Motor neuron (in vitro differentiated cells): Measurements from ENCODE around the gene VWA1. TPM values are rescaled to one million over a fixed set of nuclear protein-coding genes. Genes with fewer than 3 reads are reported as not detected.
A peak's percentile ranks its signal among the peaks of the same experiment; 100 is the strongest.
"Not testable (repeated sequence)": the region's sequence is repeated elsewhere in the genome, so short reads cannot be mapped to it uniquely, and the experiment has no call there.

ENCODE experiments used
- ATAC-seq, 8 experiments: fragments of 200-7000 bp; cut with Tn5 transposase; replicated peaks in 6 of 8; 2 replicates each; pipeline ENCODE4 v1.8.0; 2021; ENCODE audit warnings: mild to moderate bottlenecking in 8 of 8, moderate library complexity in 8 of 8
- H3K27ac ChIP-seq, 2 donors: fragments of 250-450 bp; sonication (Bioruptor Pico); 2 replicates each; pipeline ENCODE4 v1.9.0; 2021; ENCODE audit warnings: antibody characterized with exemption in 2 of 2, mild to moderate bottlenecking in 2 of 2, moderate library complexity in 1 of 2
- H3K4me1 ChIP-seq, 2 donors: fragments of 250-450 bp; sonication (Bioruptor Pico); replicated peaks in 1 of 2; 2 replicates each; pipeline ENCODE4 v1.6.1; 2021; ENCODE audit warnings: antibody characterized with exemption in 2 of 2, mild to moderate bottlenecking in 2 of 2, moderate library complexity in 1 of 2
- H3K4me3 ChIP-seq, 5 donors: fragments of 250-450 bp; sonication (Bioruptor Pico); 2 replicates each; pipeline ENCODE4 v1.9.0; 2021; ENCODE audit warnings: antibody characterized with exemption in 5 of 5, mild to moderate bottlenecking in 5 of 5, moderate library complexity in 4 of 5
- WGBS, 10 experiments: fragments of 450-650 bp; shearing (Covaris generic); methylation state at CpG; one replicate each; pipeline ENCODE4 v1.0.0; 2022; 5-methylcytosine and 5-hydroxymethylcytosine counted together
- in situ Hi-C, 9 experiments: fragments of 400-800 bp; cut with MboI; loops; one replicate each; pipeline ENCODE4 v1.15.0; 2021; ENCODE audit warnings: low sequenced_read_pairs in 9 of 9, low pct_unique_long_range_greater_than_20kb in 2 of 9; ENCODE audit not compliant: unreplicated experiment in 9 of 9
- total RNA-seq, 8 experiments: library from RNA; unstranded; fragments of 300-600 nt; gene quantifications; 2 replicates each; pipeline versions ENCODE4 v1.2.3 to v1.2.4, GENCODE V29; 2022

Gene VWA1
- total RNA-seq, 8 experiments from 2014 or later = 0.51 to 19.5 (median 5.8) TPM

- peak within 1 kb of the TSS; percentile 83 to 95 for H3K27ac ChIP-seq
- WGBS, 10 experiments = 0% methylated on average over 4 to 14 of the region's 86 CpGs; no CpG with 5 or more reads in 5 of the 10 experiments
- ATAC-seq = peak; percentile 83 to 97 (median 96)
- in situ Hi-C loops = no loop called here
- H3K4me1 ChIP-seq = peaks cover 15 to 17% of the 10 kb centered on the region in 2 donors
- H3K4me3 ChIP-seq = peak within 1 kb of the TSS; percentile 72 to 99 (median 98)
Measured at GRCh38 chr1:1399187-1399871, 36.2 kb upstream of the VWA1 start, which contains the start of gene CCNL2. TSS of gene CCNL2 (minus strand) at chr1:1399335. CDS start at chr1:1399306, 29 bp downstream.

GRCh38 chr1:1399872-1400575 lies 35.5 kb upstream of the VWA1 start:
- 0 to 33% (median 4%) methylated on average over 1 to 31 of the region's 34 CpGs; no CpG with 5 or more reads in 3 of the 10 experiments for WGBS, 10 experiments
- peak overlapping the region; percentile 72 to 99 (median 98) for H3K4me3 ChIP-seq
- H3K4me1 ChIP-seq = peaks cover 15 to 17% of the 10 kb centered on the region in 2 donors
- peak overlapping the region; percentile 80 to 95 for H3K27ac ChIP-seq
- in situ Hi-C loops = no loop called here
- ATAC-seq = peak in 1 of 8 experiments; percentile 1

- WGBS, 10 experiments = 20 to 97% (median 88%) methylated on average over 1 to 18 of the region's 22 CpGs; no CpG with 5 or more reads in 2 of the 10 experiments
- in situ Hi-C loops = no loop called here
- peaks cover 18 to 21% of the 10 kb centered on the region in 2 donors for H3K4me1 ChIP-seq
- H3K4me3 ChIP-seq = peak overlapping the region; percentile 72 to 99 (median 98)
- no peak for ATAC-seq
- no peak overlapping the region for H3K27ac ChIP-seq
Measured at GRCh38 chr1:1400576-1401456, 34.7 kb upstream of the VWA1 start.

GRCh38 chr1:1401457-1402010 lies 34.0 kb upstream of the VWA1 start:
- H3K4me3 ChIP-seq = no peak overlapping the region
- no peak overlapping the region for H3K27ac ChIP-seq
- WGBS, 10 experiments = 96 to 100% methylated on average over 3 to 4 of the region's 7 CpGs; no CpG with 5 or more reads in 8 of the 10 experiments

GRCh38 chr1:1402072-1402900 lies 33.2 kb upstream of the VWA1 start:
- WGBS, 10 experiments = 79 to 100% (median 83%) methylated on average over 1 to 17 of the region's 20 CpGs; no CpG with 5 or more reads in 1 of the 10 experiments
- no peak for ATAC-seq
- H3K27ac ChIP-seq = no peak overlapping the region
- H3K4me1 ChIP-seq = peaks cover 24 to 27% of the 10 kb centered on the region in 2 donors
- in situ Hi-C loops = no loop called here
- no peak overlapping the region for H3K4me3 ChIP-seq

More at GRCh38 chr1:1401457-1402010, 34.0 kb upstream of the VWA1 start:
- no peak for ATAC-seq
- peaks cover 24 to 27% of the 10 kb centered on the region in 2 donors for H3K4me1 ChIP-seq
- in situ Hi-C loops = no loop called here

GRCh38 chr1:1402901-1403392 lies 32.5 kb upstream of the VWA1 start:
- H3K4me3 ChIP-seq, ATAC-seq, H3K27ac ChIP-seq, in situ Hi-C loops: not testable (repeated sequence)
- H3K4me1 ChIP-seq = peaks cover 21% of the 10 kb centered on the region in 2 donors
- 81 to 100% (median 98%) methylated on average over 1 to 9 of the region's 9 CpGs; no CpG with 5 or more reads in 3 of the 10 experiments for WGBS, 10 experiments

- WGBS, 10 experiments = 20 to 100% (median 94%) methylated on average over 2 to 7 of the region's 7 CpGs; no CpG with 5 or more reads in 1 of the 10 experiments
- no peak for ATAC-seq
- peaks cover 24 to 26% of the 10 kb centered on the region in 2 donors for H3K4me1 ChIP-seq
- in situ Hi-C loops = no loop called here
- no peak overlapping the region for H3K4me3 ChIP-seq
- H3K27ac ChIP-seq = no peak overlapping the region
Measured at GRCh38 chr1:1403653-1404052, 31.8 kb upstream of the VWA1 start.

- in situ Hi-C loops = no loop called here
- WGBS, 10 experiments = 38 to 90% (median 66%) methylated on average over 6 to 30 of the region's 43 CpGs; no CpG with 5 or more reads in 2 of the 10 experiments
- Histone ChIP-seq H3K4me1 (peaks cover 33 to 43% of the 10 kb centered on the region in 2 donors), H3K4me3 (peak overlapping the region; percentile 82 to 99 (median 90)), H3K27ac (peak overlapping the region; percentile 90 to 98)
- ATAC-seq = peak in 2 of 8 experiments; percentile 2
Measured at GRCh38 chr1:1406101-1406820, 29.2 kb upstream of the VWA1 start.

GRCh38 chr1:1406821-1407635 lies 28.5 kb upstream of the VWA1 start, which contains the start of gene MRPL20:
TSS of gene MRPL20 (minus strand) at chr1:1407293. CDS start at chr1:1407217, 76 bp downstream.
- peak; percentile 88 to 96 (median 94) for ATAC-seq
- Histone ChIP-seq H3K27ac (peak within 1 kb of the TSS; percentile 90 to 98), H3K4me1 (peaks cover 33 to 43% of the 10 kb centered on the region in 2 donors), H3K4me3 (peak within 1 kb of the TSS; percentile 82 to 99 (median 90))
- in situ Hi-C loops = no loop called here
- WGBS, 10 experiments = 0 to 5% (median 2%) methylated on average over 8 to 51 of the region's 98 CpGs; no CpG with 5 or more reads in 6 of the 10 experiments

GRCh38 chr1:1407636-1408318 lies 27.7 kb upstream of the VWA1 start:
- ATAC-seq = peak in 7 of 8 experiments; percentile 11 to 63 (median 22)
- in situ Hi-C loops = no loop called here

More at GRCh38 chr1:1407636-1408318, 27.7 kb upstream of the VWA1 start:
- Histone ChIP-seq H3K27ac (peak overlapping the region; percentile 90 to 98), H3K4me3 (peak overlapping the region; percentile 82 to 99 (median 90)), H3K4me1 (peaks cover 33 to 43% of the 10 kb centered on the region in 2 donors)
- 0 to 46% (median 13%) methylated on average over 3 to 34 of the region's 41 CpGs; no CpG with 5 or more reads in 3 of the 10 experiments for WGBS, 10 experiments
